ENCODE data around the gene TBCK. TPM values are rescaled to one million over a fixed set of nuclear protein-coding genes. Genes with fewer than 3 reads are reported as not detected.

TBCK gene
- total RNA-seq, 1 experiment from 2014 or later: 7.6 TPM

DNA sequence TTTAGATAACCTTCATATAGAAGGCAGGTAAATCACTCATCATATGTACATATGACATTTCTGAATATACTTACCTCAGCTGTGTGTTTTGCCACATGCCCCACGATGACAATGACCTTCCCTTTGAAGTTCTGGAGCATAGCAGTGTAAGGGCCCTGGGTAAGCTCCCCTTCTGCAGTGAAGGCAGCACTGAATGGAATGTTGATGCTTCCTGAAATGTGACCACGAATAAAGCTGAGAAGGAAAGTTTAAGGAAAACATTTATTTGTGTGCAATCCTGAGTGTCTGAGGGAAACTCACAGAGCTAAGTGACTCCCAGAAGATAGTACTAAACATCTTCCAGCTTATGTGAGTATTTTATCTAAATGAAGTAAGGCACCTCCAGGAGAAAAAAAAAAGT lies 220.6 kb downstream of the TBCK start:
- intact Hi-C loops (cut with micrococcal nuclease): no loop called here
- no peak overlapping the region for H3K27ac ChIP-seq (ENCODE audit: low read length)
- H3K9ac ChIP-seq (ENCODE audit: low read length): no peak overlapping the region
- H3K9me2 ChIP-seq (replicated peaks; ENCODE audit: low read length): no peaks in the 10 kb centered on the region
- peaks cover 3% of the 10 kb centered on the region; the same call in 1 of the 2 replicates for H3K9me3 ChIP-seq (ENCODE audit: low read length)
- no TSS peak for BruUV-seq (replicated peaks)
- ChIA-PET CTCF (no interaction called here), POLR2A (ENCODE audit: unreplicated experiment) (no interaction called here)
- no peak for ATAC-seq
- TF ChIP-seq EZH2phosphoT487 (IDR thresholded peaks at IDR 0.05; ENCODE audit: borderline replicate concordance, low read length) (no peak), EZH2 (IDR thresholded peaks at IDR 0.05; ENCODE audit: low read length, unreplicated experiment) (no peak), CTCF (conservative IDR thresholded peaks at IDR 0.05; ENCODE audit: low read depth, low read length) (no peak)
- no peak overlapping the region for H3K4me3 ChIP-seq (ENCODE audit: low read length)
- peaks cover 9% of the 10 kb centered on the region for H3K36me3 ChIP-seq (ENCODE audit: low read depth, low read length)
- H3F3A ChIP-seq (ENCODE audit: low read length, unreplicated experiment): no peaks in the 10 kb centered on the region
- no peaks in the 10 kb centered on the region for H3K27me3 ChIP-seq (ENCODE audit: low read length)
- H3K4me2 ChIP-seq (ENCODE audit: low read length): no peak overlapping the region
- DNase-seq: no peak
- no peak overlapping the region for H2AFZ ChIP-seq (ENCODE audit: low read length)
- no peaks in the 10 kb centered on the region for H3K4me1 ChIP-seq (ENCODE audit: insufficient read depth, low read length)
- no peaks in the 10 kb centered on the region for H4K20me1 ChIP-seq (ENCODE audit: low read length)
- H3K79me2 ChIP-seq (ENCODE audit: low read length): no peaks in the 10 kb centered on the region

DNA sequence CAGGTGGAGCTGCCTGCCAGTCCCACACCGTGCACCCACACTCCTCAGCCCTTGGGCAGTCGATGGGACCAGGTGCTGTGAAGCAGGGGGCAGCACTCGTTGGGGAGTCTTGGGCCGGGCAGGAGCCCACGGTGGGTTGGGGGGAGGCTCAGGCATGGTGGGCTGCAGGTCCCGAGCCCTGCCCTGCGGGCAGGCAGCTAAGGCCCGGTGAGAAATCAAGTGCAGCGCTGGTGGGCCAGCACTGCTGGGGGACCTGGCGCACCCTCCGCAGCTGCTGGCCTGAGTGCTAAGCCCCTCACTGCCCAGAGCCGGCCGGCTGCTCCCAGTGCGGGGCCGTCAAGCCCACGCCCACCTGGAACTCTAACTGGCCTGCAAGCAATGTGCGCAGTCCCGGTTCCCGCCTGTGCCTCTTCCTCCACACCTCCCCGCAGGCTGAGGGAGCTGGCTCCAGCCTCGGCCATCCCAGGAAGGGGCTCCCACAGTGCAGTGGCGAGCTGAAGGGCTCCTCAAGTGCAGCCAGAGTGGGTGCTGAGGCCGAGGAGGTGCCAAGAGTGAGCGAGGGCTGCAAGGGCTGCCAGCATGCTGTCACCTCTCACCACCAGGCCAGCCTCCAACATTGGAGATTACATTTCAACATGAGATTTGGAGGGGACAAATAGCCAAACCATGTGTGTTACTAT lies 223.5 kb downstream of the TBCK start:
- intact Hi-C loops (cut with micrococcal nuclease): no loop called here
- DNase-seq (no peak), ATAC-seq (no peak)
- Histone ChIP-seq H3F3A (ENCODE audit: low read length, unreplicated experiment) (no peaks in the 10 kb centered on the region), H3K27me3 (ENCODE audit: low read length) (no peaks in the 10 kb centered on the region), H3K9me2 (replicated peaks; ENCODE audit: low read length) (no peaks in the 10 kb centered on the region), H3K4me3 (ENCODE audit: low read length) (no peak overlapping the region), H3K79me2 (ENCODE audit: low read length) (no peaks in the 10 kb centered on the region), H3K4me2 (ENCODE audit: low read length) (no peak overlapping the region), H4K20me1 (ENCODE audit: low read length) (no peaks in the 10 kb centered on the region), H3K4me1 (ENCODE audit: insufficient read depth, low read length) (no peaks in the 10 kb centered on the region), H3K36me3 (ENCODE audit: low read depth, low read length) (peaks cover 9% of the 10 kb centered on the region), H2AFZ (ENCODE audit: low read length) (no peak overlapping the region), H3K9ac (ENCODE audit: low read length) (no peak overlapping the region), H3K9me3 (ENCODE audit: low read length) (peaks cover 5% of the 10 kb centered on the region; the same call in 1 of the 2 replicates), H3K27ac (ENCODE audit: low read length) (no peak overlapping the region)
- CTCF ChIA-PET: no interaction called here
- POLR2A ChIA-PET (ENCODE audit: unreplicated experiment): no interaction called here
- no TSS peak for BruUV-seq (replicated peaks)
- no peak for TF ChIP-seq EZH2 (IDR thresholded peaks at IDR 0.05; ENCODE audit: low read length, unreplicated experiment)
- no peak for TF ChIP-seq EZH2phosphoT487 (IDR thresholded peaks at IDR 0.05; ENCODE audit: borderline replicate concordance, low read length)
- no peak for TF ChIP-seq CTCF (conservative IDR thresholded peaks at IDR 0.05; ENCODE audit: low read depth, low read length)

- no peaks in the 10 kb centered on the region for H3K79me2 ChIP-seq (ENCODE audit: low read length)
- CTCF ChIA-PET: no interaction called here
Measured at GRCh38 chr4:106090826-106091225, 225.2 kb downstream of the TBCK start.

More at GRCh38 chr4:106090826-106091225, 225.2 kb downstream of the TBCK start:
- BruUV-seq (replicated peaks): no TSS peak
- TF ChIP-seq EZH2 (IDR thresholded peaks at IDR 0.05; ENCODE audit: low read length, unreplicated experiment): no peak
- no peak for TF ChIP-seq EZH2phosphoT487 (IDR thresholded peaks at IDR 0.05; ENCODE audit: borderline replicate concordance, low read length)
- no peak for TF ChIP-seq CTCF (conservative IDR thresholded peaks at IDR 0.05; ENCODE audit: low read depth, low read length)
- Histone ChIP-seq H3K27me3 (ENCODE audit: low read length) (no peaks in the 10 kb centered on the region), H3K4me1 (ENCODE audit: insufficient read depth, low read length) (no peaks in the 10 kb centered on the region), H4K20me1 (ENCODE audit: low read length) (no peaks in the 10 kb centered on the region), H3K27ac (ENCODE audit: low read length) (no peak overlapping the region), H3K36me3 (ENCODE audit: low read depth, low read length) (peaks cover 9% of the 10 kb centered on the region), H2AFZ (ENCODE audit: low read length) (no peak overlapping the region), H3K9me2 (replicated peaks; ENCODE audit: low read length) (no peaks in the 10 kb centered on the region), H3F3A (ENCODE audit: low read length, unreplicated experiment) (no peaks in the 10 kb centered on the region), H3K9me3 (ENCODE audit: low read length) (peaks cover 5% of the 10 kb centered on the region; the same call in 1 of the 2 replicates), H3K4me3 (ENCODE audit: low read length) (no peak overlapping the region), H3K9ac (ENCODE audit: low read length) (no peak overlapping the region), H3K4me2 (ENCODE audit: low read length) (no peak overlapping the region)
- no peak for DNase-seq
- intact Hi-C loops (cut with micrococcal nuclease): no loop called here
- no peak for ATAC-seq
- POLR2A ChIA-PET (ENCODE audit: unreplicated experiment): no interaction called here

Data from PC-3 (cell line).